NCI-H1930 (cell line): ENCODE results near the gene TEX14.

Source experiments
- DNase-seq, 2 experiments: peaks; one replicate each; lab custom pipeline; 2025; lab: John Stamatoyannopoulos, UW

The TEX14 gene

DNA sequence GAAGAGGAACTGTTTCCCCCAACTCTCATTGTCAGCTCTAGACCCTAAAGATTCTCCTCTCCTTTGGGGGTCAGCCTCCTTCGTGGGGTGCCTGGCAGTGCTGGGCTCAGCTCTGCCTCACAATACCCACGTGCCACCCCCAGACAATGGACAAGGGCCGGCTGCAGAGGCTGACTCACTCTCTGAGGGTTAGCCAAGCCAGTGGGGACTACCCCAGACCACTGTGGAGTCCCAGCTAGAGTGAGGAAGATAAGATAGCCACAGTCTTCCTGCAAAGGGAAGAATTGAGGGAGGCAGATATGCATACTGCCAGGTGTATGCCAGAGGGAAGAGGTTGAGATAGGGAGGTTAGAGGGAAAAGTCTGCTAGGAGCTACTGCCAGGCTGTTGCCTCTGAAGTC, 163.9 kb downstream of the TEX14 start:
- DNase-seq = no peak

DNA sequence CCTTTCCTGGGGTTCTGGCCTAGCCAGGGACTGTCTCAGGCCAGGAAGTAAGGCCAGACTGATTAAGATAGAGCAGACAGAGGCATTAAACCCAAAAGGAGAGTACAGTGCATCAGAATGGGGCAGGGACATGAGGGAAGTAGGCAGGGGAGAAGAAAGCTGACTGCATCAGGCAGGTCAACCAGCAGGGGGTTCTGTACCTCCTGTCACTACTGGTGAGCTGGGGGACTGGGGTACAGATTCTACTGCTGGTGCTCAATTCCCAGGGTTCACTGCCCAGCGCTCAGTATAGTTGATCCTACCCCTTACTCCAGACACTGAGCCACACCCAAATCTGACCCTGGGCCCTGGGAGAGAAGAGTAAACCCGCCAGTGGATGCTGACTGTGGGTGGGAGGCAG, 164.5 kb downstream of the TEX14 start:
- no peak for DNase-seq

GRCh38 chr17:58525239-58525638, 166.6 kb downstream of the TEX14 start:
- no peak for DNase-seq

- DNase-seq = no peak
Measured at GRCh38 chr17:58521680-58522079, 170.2 kb downstream of the TEX14 start.

- DNase-seq = peak in 1 of 2 experiments; percentile 31
Measured at GRCh38 chr17:58520843-58521430, 170.9 kb downstream of the TEX14 start.

GRCh38 chr17:58517928-58518609, 173.8 kb downstream of the TEX14 start:
- DNase-seq = peak; percentile 100

- no peak for DNase-seq
Measured at GRCh38 chr17:58517378-58517927, 174.4 kb downstream of the TEX14 start.

DNA sequence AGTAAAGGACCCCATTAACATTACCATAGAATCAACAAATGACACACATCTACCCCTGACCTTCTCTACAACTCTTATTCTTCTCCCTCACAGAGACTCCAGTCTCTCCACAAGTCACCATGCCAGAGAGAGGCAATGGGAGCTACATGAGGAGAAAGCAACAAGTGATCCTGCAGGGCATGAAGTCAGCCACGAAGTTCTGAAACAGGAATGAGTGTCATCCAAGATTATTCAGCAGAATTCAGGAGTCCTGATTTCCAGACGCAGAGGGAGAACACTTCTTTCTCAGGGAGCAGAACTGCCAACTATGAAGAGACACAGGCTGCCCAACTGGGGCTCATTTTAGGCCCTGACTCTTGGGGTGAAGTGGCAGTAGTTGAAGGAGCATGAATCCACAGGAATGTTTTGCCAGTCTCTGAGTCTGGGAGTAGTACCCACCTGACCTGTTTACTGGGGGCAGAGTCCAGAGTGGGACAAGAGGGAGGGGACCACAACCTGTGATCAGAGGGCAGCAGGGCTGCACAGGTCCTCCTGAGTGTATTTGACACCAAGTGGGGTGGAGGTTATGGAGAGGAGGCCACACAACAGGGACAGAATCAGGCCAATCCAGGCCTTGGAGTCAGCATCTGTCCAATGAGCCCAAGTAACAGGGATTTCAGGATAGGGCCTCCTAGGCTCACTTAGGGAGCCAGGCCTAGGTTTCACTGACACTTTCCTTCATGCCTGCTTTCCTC, 175.0 kb downstream of the TEX14 start:
- no peak for DNase-seq

GRCh38 chr17:58515286-58515685, 176.6 kb downstream of the TEX14 start:
- no peak for DNase-seq

DNA sequence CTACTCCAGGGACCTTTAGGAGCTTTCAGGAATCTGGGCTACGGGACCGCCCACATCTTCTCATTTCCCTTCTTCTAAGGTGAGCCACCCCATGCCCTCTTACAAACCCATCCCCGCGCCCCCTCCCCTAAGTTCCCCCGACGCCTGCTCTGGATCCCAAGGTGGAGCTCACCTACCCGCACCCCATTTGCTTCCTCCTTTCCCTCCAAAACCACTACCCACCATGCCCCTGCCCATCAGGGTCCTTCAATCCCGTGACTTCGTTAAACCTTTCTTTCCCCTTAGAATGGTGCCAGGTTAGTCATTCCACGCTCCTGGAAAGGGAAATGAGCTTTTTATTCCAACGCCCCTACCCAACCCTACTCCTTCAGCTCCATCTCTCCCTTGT, 177.1 kb downstream of the TEX14 start:
- no peak for DNase-seq

DNA sequence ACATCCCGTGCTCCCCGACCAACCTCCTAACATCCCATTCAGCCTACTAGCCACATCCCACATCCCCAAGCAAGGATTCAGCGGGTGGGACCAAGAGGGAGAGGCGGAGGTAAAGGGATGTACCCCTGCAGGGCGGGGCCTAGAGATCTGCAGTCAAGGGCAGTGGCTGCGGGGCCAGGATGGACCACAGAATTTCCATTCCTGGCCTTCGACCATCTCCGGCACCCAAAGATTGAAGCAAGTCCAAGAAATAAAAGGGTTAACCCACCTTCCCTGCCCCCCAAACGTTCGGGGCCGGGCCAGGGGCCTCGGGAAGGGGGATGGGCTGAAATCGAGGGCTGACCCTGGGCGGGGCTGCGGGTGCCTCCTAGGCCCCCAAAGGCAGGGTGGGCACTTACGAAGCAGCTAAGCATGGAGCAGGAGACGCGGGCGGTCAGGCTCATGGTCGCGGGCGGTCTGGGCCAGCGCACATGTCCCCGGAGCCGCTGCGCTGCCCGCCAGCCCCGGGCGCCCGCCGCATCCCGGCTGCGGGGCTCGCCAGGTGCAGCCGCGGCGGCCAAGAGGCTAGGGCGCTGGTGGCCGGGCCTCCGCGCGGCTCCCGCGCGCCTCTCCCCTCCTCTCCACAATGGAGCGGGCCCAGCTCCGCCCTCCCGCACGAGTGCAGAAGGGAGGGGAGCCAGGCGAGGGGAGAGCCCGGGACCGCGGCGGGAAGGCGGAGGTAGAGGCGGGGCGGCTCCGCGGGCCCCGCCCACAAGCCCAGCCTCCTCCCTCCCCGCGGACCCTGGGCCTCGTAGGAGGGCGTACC, 177.7 kb downstream of the TEX14 start, which contains the start of gene MTMR4:
TSS of gene MTMR4 (minus strand) at position 674 of the 805 bp plus-strand sequence. CDS start at position 443, 231 bp downstream.
- DNase-seq = peak; percentile 80 to 87

DNA sequence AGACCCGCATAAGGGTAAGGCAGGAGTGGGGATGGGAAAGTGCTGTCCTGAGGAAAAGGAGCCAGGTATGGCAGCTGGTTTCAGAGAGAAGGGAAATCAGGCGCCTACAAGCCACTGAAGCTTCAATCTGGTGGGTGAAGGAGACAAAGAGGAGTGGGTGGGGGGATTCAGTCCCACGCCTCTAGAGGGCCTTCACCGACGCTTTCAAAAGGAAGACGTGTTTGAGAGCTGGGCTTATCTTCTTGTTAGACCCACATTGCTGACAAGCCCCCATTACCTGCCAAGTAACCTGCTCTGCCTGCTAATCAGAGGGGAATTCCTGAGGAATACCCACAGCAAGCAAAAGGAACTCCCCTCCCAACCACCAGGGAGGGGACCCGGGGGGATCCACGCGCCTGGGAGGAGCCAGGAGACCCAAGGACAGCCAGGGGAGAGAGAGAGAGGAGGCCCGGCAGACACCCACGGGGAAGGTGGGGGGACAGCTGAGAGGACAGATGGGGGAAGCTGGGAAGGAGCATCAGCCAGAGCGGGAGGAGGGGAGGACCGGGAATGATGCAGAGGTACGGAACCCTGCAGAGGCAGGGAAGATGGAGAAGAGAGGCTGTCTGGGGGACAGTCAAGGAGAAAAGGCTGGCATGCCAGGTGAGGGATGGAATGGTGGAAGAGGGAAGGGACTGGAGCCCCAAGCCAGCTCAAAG, 178.4 kb downstream of the TEX14 start:
- no peak for DNase-seq

DNA sequence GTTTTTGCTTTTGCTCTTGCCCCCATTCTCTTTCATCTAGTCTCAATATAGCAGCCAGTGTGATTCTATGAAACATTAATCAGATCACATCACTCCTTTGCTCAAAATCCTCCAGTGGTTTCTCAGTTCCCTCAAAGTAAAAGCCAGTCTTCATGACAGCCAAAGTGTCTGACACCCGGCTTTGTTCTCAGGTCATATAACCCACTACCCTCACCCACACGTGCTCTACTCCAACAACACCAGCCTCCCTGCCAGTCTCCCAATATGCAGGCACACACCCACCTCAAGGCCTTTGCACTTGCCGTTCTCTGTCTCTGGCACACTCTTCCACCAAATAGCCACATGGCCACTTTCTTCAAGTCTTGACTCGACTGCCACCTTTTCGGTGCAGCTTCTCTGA, 181.8 kb downstream of the TEX14 start:
- DNase-seq = no peak

- DNase-seq = no peak
Measured at GRCh38 chr17:58508341-58509067, 183.3 kb downstream of the TEX14 start.

DNA sequence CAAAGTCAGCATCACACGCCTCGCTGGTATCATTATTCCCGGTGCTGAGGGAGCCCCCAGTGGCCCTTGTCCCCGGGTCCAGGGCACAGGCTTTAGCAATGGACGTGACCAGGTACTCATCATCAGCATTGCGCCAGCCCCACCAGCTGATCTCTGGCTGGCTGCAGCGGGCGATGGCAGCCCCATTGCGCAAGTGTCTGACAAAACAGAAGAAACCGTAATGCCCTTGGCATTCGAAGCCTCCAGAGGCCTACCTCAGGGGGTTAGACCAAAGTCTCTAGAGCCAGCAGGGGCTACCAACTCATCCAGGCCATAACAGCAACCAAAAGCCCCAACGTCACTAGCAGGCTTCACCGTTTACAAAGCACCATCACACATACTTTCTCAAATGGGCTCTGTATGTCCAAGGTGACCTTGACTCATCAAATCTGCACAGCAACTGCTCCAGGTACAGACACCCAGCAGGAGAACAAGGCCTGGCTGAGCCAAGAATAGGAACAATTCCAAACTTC, 184.7 kb downstream of the TEX14 start:
- no peak for DNase-seq
